A549 (cell line): ENCODE results near the gene PRR15. TPM values are rescaled to one million over a fixed set of nuclear protein-coding genes. Genes with fewer than 3 reads are reported as not detected.

Source experiments
- ATAC-seq, 2 experiments: fragments of 200-7000 bp in 1 of 2; fragments of >200 bp in 1 of 2; cut with Nextera tagmentation in 1 of 2; cut with Tn5 transposase in 1 of 2; 3 replicates each; pipeline versions ENCODE4 v1.8.0 to v1.9.1; 2018 to 2020; ENCODE audit warnings: mild to moderate bottlenecking in 1 of 2, moderate library complexity in 1 of 2
- CTCF ChIA-PET: fragments of 300-600 bp; sonication (Branson Sonifier 250); formaldehyde crosslinking; extraction: SDS; loops from one replicate; lab custom pipeline; 2021; ENCODE audit warnings: antibody characterized with exemption, inconsistent platforms; lab: Yijun Ruan, JAX
- POLR2A ChIA-PET: fragments of 350-600 bp; formaldehyde crosslinking; extraction: SDS; loops from one replicate; lab custom pipeline; 2021; ENCODE audit warnings: antibody characterized with exemption, inconsistent platforms; lab: Yijun Ruan, JAX
- DNase-seq, 2 experiments: peaks; one replicate each; pipeline versions ENCODE4 v3.0.0 to v3.0.0-alpha.2; 2011 to 2016; ENCODE audit warnings: low read depth in 1 of 2, low spot score in 1 of 2
- FAIRE-seq: peaks from 2 replicates; lab custom pipeline; 2011; peaks lifted over from hg19 to GRCh38; lab: Jason Lieb, UNC
- H3K27ac ChIP-seq, 2 experiments: fragments of >200 bp; sonication (Bioruptor Twin); formaldehyde crosslinking; 3 replicates each; pipeline ENCODE4 v1.5.1; 2016 to 2017
- H3K4me1 ChIP-seq: fragments of >200 bp; sonication (Bioruptor Twin); formaldehyde crosslinking; 3 replicates; pipeline ENCODE4 v1.6.1; 2016
- H3K4me2 ChIP-seq: fragments of >200 bp; sonication (Bioruptor Twin); formaldehyde crosslinking; 3 replicates; pipeline ENCODE4 v1.6.1; 2016
- H3K4me3 ChIP-seq: fragments of >200 bp; sonication (Bioruptor Twin); formaldehyde crosslinking; 3 replicates; pipeline ENCODE4 v1.5.1; 2016
- H3K9me3 ChIP-seq: fragments of >200 bp; sonication (Bioruptor Twin); formaldehyde crosslinking; 3 replicates; pipeline ENCODE4 v1.6.1; 2016
- BHLHE40 ChIP-seq: IDR thresholded peaks from 2 replicates; pipeline ENCODE4 v1.6.1; 2012; ENCODE audit warnings: low read depth, low read length, inconsistent platforms
- CBX2 ChIP-seq: fragments of 200-600 bp; sonication (generic); IDR thresholded peaks from 2 replicates; pipeline ENCODE4 v1.6.1; 2016; ENCODE audit warnings: low read depth, mild to moderate bottlenecking, borderline replicate concordance
- CBX8 ChIP-seq: fragments of 200-600 bp; sonication (generic); IDR thresholded peaks from 2 replicates; pipeline ENCODE4 v1.6.1; 2016
- CEBPB ChIP-seq, 2 experiments: fragments of >200 bp in 1 of 2; sonication (Bioruptor Twin) in 1 of 2; formaldehyde crosslinking in 1 of 2; IDR thresholded peaks; 2 replicates each; pipeline ENCODE4 v1.6.1; 2012 to 2016
- CTCF ChIP-seq: fragments of >200 bp; sonication (Bioruptor Twin); formaldehyde crosslinking; IDR thresholded peaks from 3 replicates; pipeline ENCODE4 v1.5.1; 2016
- ELK1 ChIP-seq: fragments of 150-350 bp; IDR thresholded peaks from 2 replicates; pipeline ENCODE4 v1.6.1; 2014; ENCODE audit warnings: low read depth, mild to moderate bottlenecking, low read length
- GATA3 ChIP-seq: IDR thresholded peaks from 2 replicates; pipeline ENCODE4 v1.6.1; 2012; ENCODE audit warnings: borderline replicate concordance
- HOXA7 ChIP-seq: fragments of 250-450 bp; sonication (Bioruptor Pico); IDR thresholded peaks from 2 replicates; pipeline ENCODE4 v1.5.0; 2020; ENCODE audit warnings: mild to moderate bottlenecking, moderate library complexity
- JUNB ChIP-seq: fragments of >200 bp; sonication (Bioruptor Twin); formaldehyde crosslinking; IDR thresholded peaks from 2 replicates; pipeline ENCODE4 v1.6.1; 2016
- MAFK ChIP-seq: fragments of 450-650 bp; IDR thresholded peaks from 2 replicates; pipeline ENCODE4 v1.6.1; 2014; ENCODE audit not compliant: partially characterized antibody
- MAZ ChIP-seq: fragments of 150-350 bp; IDR thresholded peaks from 2 replicates; pipeline ENCODE4 v1.6.1; 2014; ENCODE audit warnings: antibody characterized with exemption, low read depth, low read length, borderline replicate concordance
- NFE2L2 ChIP-seq: fragments of 150-350 bp; conservative IDR thresholded peaks from 2 replicates; pipeline ENCODE4 v1.6.1; 2014; ENCODE audit warnings: low read length
- PHF8 ChIP-seq: fragments of 200-600 bp; sonication (generic); IDR thresholded peaks from 2 replicates; pipeline ENCODE4 v1.6.1; 2016; ENCODE audit warnings: low read depth, mild to moderate bottlenecking, antibody characterized with exemption, moderate library complexity, borderline replicate concordance
- POLR2AphosphoS2 ChIP-seq: conservative IDR thresholded peaks from 2 replicates; pipeline ENCODE4 v1.6.1; 2012; ENCODE audit warnings: low read length, improper control_type of control experiment, inconsistent platforms
- RAD21 ChIP-seq, 2 experiments: fragments of >200 bp in 1 of 2; sonication (Bioruptor Twin) in 1 of 2; formaldehyde crosslinking in 1 of 2; IDR thresholded peaks in 1 of 2; conservative IDR thresholded peaks in 1 of 2; 2 replicates in 1 of 2; 3 replicates in 1 of 2; pipeline ENCODE4 v1.6.1; 2012 to 2018; ENCODE audit warnings: inconsistent platforms in 1 of 2
- REST ChIP-seq: fragments of 200-600 bp; sonication (generic); IDR thresholded peaks from 2 replicates; pipeline ENCODE4 v1.6.1; 2016; ENCODE audit warnings: antibody characterized with exemption, mild to moderate bottlenecking, moderate library complexity
- RNF2 ChIP-seq: fragments of 200-600 bp; sonication (generic); IDR thresholded peaks from 2 replicates; pipeline ENCODE4 v1.6.1; 2016; ENCODE audit warnings: low read depth, mild to moderate bottlenecking, antibody characterized with exemption, moderate library complexity, borderline replicate concordance
- SREBF2 ChIP-seq: fragments of 450-650 bp; IDR thresholded peaks from 2 replicates; pipeline ENCODE4 v1.6.1; 2014; ENCODE audit warnings: mild to moderate bottlenecking, moderate library complexity
- TFCP2L1 ChIP-seq: fragments of 250-450 bp; sonication (Bioruptor Pico); IDR thresholded peaks from 2 replicates; pipeline ENCODE4 v1.5.0; 2021; ENCODE audit warnings: mild to moderate bottlenecking
- ZFP36 ChIP-seq: fragments of 450-650 bp; IDR thresholded peaks from 2 replicates; pipeline ENCODE4 v1.6.1; 2014; ENCODE audit warnings: borderline replicate concordance; ENCODE audit not compliant: partially characterized antibody
- ZNF302 ChIP-seq: fragments of 250-450 bp; sonication (Bioruptor Pico); IDR thresholded peaks from 2 replicates; pipeline ENCODE4 v1.9.0; 2021; ENCODE audit warnings: inconsistent platforms, mild to moderate bottlenecking, moderate library complexity
- WGBS: methylation state at CpG from one replicate; pipeline ENCODE4 v1.1.6; 2017; ENCODE audit errors: missing lambda C conversion rate; 5-methylcytosine and 5-hydroxymethylcytosine counted together
- polyA plus RNA-seq, 4 experiments: library from polyadenylated mRNA; depleted of rRNA in 3 of 4; stranded (reverse); fragments of >200 nt; fragmentation: RNase III in 1 of 4; extraction: RNeasy Plus Mini Kit Qiagen cat#74134 plus additional on column Dnase treatment in 1 of 4; gene quantifications; 2 replicates in 3 of 4; 3 replicates in 1 of 4; pipeline ENCODE4 v1.2.3, GENCODE V29; 2011 to 2017
- TF ChIP-seq, protein P1 (sequence below): fragments of >200 bp; sonication (Bioruptor Twin); formaldehyde crosslinking; IDR thresholded peaks from 3 replicates; pipeline ENCODE4 v1.6.1; 2016
- TF ChIP-seq, protein P2 (sequence below): fragments of 250-450 bp; sonication (Bioruptor Pico); IDR thresholded peaks from 2 replicates; pipeline ENCODE4 v1.5.0; 2021; ENCODE audit warnings: mild to moderate bottlenecking, moderate library complexity, borderline replicate concordance

Gene PRR15
- polyA plus RNA-seq, 2 of the 4 experiments (the other 2 are of a cell fraction), result 1.6 to 2.5 TPM

DNA sequence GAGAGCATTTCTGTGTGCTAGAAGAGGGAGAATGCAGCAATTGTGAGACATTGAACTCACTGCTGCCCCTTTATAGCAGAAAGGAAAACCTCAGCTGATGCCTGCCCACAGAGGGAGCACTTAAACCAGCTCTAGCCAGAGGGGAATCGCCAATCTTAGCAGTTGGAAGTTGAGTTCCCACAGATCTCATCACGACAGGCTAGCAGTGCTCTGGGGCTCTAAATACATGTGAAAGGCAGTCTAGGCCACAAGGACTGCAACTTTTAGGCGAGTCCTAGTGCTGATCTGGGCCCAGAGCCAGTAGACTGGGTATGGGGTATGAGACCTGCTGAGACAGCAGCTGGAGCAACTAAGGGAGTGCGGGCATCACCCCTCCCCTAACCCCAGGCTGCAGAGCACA lies 25.2 kb upstream of the PRR15 start:
- ChIA-PET POLR2A (no interaction called here), CTCF (interaction anchor here (1.2 kb wide), 1 partner anchor 96 kb away, joined by 3 read pairs; no protein-coding TSS in a partner anchor)
- no peaks in the 10 kb centered on the region for H3K4me1 ChIP-seq
- WGBS, result 53% methylated on average over 4 of the region's 4 CpGs
- ATAC-seq (no peak), DNase-seq (no peak), FAIRE-seq (no peak)
- no peak overlapping the region for H3K4me2 ChIP-seq
- H3K4me3 ChIP-seq, result no peak overlapping the region
- TF ChIP-seq RAD21 (conservative IDR thresholded peaks at IDR 0.05 in 1 of 2, IDR thresholded peaks at IDR 0.05 in 1 of 2) (0 out of 5 replicates have a peak, but pooled peaks of 1 of the 2 experiments have one; percentile 7), ZNF302 (no peak)
- peaks cover 6% of the 10 kb centered on the region; the same call in 1 of the 3 replicates for H3K9me3 ChIP-seq
- H3K27ac ChIP-seq, result no peak overlapping the region

GRCh38 chr7:29539471-29539870 lies 24.2 kb upstream of the PRR15 start:
- FAIRE-seq (no peak), DNase-seq (no peak), ATAC-seq (no peak)
- ChIA-PET CTCF (no interaction called here), POLR2A (no interaction called here)
- no peak overlapping the region for H3K27ac ChIP-seq
- no peak for TF ChIP-seq PHF8
- TF ChIP-seq, protein P1, sequence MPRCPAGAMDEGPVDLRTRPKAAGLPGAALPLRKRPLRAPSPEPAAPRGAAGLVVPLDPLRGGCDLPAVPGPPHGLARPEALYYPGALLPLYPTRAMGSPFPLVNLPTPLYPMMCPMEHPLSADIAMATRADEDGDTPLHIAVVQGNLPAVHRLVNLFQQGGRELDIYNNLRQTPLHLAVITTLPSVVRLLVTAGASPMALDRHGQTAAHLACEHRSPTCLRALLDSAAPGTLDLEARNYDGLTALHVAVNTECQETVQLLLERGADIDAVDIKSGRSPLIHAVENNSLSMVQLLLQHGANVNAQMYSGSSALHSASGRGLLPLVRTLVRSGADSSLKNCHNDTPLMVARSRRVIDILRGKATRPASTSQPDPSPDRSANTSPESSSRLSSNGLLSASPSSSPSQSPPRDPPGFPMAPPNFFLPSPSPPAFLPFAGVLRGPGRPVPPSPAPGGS, result no peak
- TF ChIP-seq CBX2, result no peak
- no peak for TF ChIP-seq CEBPB (IDR thresholded peaks at IDR 0.05)
- TF ChIP-seq, protein P2, sequence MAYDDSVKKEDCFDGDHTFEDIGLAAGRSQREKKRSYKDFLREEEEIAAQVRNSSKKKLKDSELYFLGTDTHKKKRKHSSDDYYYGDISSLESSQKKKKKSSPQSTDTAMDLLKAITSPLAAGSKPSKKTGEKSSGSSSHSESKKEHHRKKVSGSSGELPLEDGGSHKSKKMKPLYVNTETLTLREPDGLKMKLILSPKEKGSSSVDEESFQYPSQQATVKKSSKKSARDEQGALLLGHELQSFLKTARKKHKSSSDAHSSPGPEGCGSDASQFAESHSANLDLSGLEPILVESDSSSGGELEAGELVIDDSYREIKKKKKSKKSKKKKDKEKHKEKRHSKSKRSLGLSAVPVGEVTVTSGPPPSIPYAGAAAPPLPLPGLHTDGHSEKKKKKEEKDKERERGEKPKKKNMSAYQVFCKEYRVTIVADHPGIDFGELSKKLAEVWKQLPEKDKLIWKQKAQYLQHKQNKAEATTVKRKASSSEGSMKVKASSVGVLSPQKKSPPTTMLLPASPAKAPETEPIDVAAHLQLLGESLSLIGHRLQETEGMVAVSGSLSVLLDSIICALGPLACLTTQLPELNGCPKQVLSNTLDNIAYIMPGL (CRISPR knock-in tag), result no peak
- no peak for TF ChIP-seq GATA3
- no peak for TF ChIP-seq REST
- no peak for TF ChIP-seq MAFK
- no peak for TF ChIP-seq ZFP36
- no peak for TF ChIP-seq MAZ
- TF ChIP-seq NFE2L2, result no peak
- 69% methylated on average over 2 of the region's 2 CpGs for WGBS
- peaks cover 8% of the 10 kb centered on the region; the same call in 1 of the 3 replicates for H3K9me3 ChIP-seq
- no peak overlapping the region for H3K4me3 ChIP-seq
- no peaks in the 10 kb centered on the region for H3K4me1 ChIP-seq
- H3K4me2 ChIP-seq, result no peak overlapping the region

- 45% methylated on average over 3 of the region's 3 CpGs for WGBS
- Histone ChIP-seq H3K9me3 (peaks cover 9% of the 10 kb centered on the region; the same call in 1 of the 3 replicates), H3K4me1 (no peaks in the 10 kb centered on the region), H3K4me3 (no peak overlapping the region), H3K4me2 (no peak overlapping the region), H3K27ac (no peak overlapping the region)
- no peak for FAIRE-seq
- no peak for ATAC-seq
- ChIA-PET CTCF (interaction anchor here (0.5 kb wide), 1 partner anchor 79 kb away, joined by 3 read pairs; no protein-coding TSS in a partner anchor), POLR2A (no interaction called here)
- no peak for DNase-seq
- no peak for TF ChIP-seq TFCP2L1 (CRISPR knock-in tag)
- no peak for TF ChIP-seq NFE2L2
- TF ChIP-seq HOXA7 (CRISPR knock-in tag), result no peak
- no peak for TF ChIP-seq SREBF2
- no peak for TF ChIP-seq POLR2AphosphoS2
- no peak for TF ChIP-seq CBX8
- no peak for TF ChIP-seq CTCF
- TF ChIP-seq JUNB, result no peak
- TF ChIP-seq ZNF302, result no peak
- TF ChIP-seq ELK1, result no peak
- TF ChIP-seq BHLHE40, result no peak
- no peak for TF ChIP-seq RNF2
These were observed 16.2 kb upstream of the PRR15 start for GRCh38 chr7:29547421-29547820.
